Measurements from ENCODE around the gene UBE2M.

- TF ChIP-seq CTCF (conservative IDR thresholded peaks at IDR 0.05; ENCODE audit: low read depth, low read length) (no peak), EZH2phosphoT487 (IDR thresholded peaks at IDR 0.05; ENCODE audit: borderline replicate concordance, low read length) (no peak)
Observed at GRCh38 chr19:58557221-58558065, 968 bp downstream of the UBE2M start.
